ENCODE measurements around the gene MOB2. TPM values are rescaled to one million over a fixed set of nuclear protein-coding genes. Genes with fewer than 3 reads are reported as not detected.
"Not testable (repeated sequence)": the region's sequence is repeated elsewhere in the genome, so short reads cannot be mapped to it uniquely, and the experiment has no call there.

Gene MOB2
- total RNA-seq, 4 donors from 2014 or later: 84.8 to 126 (median 93.8) TPM

GRCh38 chr11:1511937-1512496 is 25.4 kb upstream of the MOB2 start:
- 83 to 85% methylated on average over 12 of the region's 12 CpGs for WGBS, 2 donors

GRCh38 chr11:1510928-1511327 is 24.3 kb upstream of the MOB2 start:
- no peak overlapping the region for H3K4me3 ChIP-seq (ENCODE audit: low read depth, poor library complexity, severe bottlenecking)
- WGBS, 2 donors: 75 to 81% methylated on average over 11 of the region's 11 CpGs
- intact Hi-C loops (cut with DNase I; ENCODE audit: low total_unique reads): loop anchor here (10.0 kb wide), 2 partner anchors 56 to 306 kb away; no protein-coding TSS in a partner anchor
- TF ChIP-seq POLR2A (IDR thresholded peaks at IDR 0.05) (no peak), CTCF (IDR thresholded peaks at IDR 0.05) (no peak)
- DNase-seq (ENCODE audit: low spot score in 2 of 2): no peak

More at GRCh38 chr11:1511937-1512496, 25.4 kb upstream of the MOB2 start:
- intact Hi-C loops (cut with DNase I; ENCODE audit: low total_unique reads): loop anchor here (10.0 kb wide), 2 partner anchors 57 to 307 kb away; no protein-coding TSS in a partner anchor
- TF ChIP-seq POLR2A (IDR thresholded peaks at IDR 0.05) (no peak), CTCF (IDR thresholded peaks at IDR 0.05) (no peak)
- no peak for DNase-seq (ENCODE audit: low spot score in 2 of 2)
- no peak overlapping the region for H3K4me3 ChIP-seq (ENCODE audit: low read depth, poor library complexity, severe bottlenecking)

DNA sequence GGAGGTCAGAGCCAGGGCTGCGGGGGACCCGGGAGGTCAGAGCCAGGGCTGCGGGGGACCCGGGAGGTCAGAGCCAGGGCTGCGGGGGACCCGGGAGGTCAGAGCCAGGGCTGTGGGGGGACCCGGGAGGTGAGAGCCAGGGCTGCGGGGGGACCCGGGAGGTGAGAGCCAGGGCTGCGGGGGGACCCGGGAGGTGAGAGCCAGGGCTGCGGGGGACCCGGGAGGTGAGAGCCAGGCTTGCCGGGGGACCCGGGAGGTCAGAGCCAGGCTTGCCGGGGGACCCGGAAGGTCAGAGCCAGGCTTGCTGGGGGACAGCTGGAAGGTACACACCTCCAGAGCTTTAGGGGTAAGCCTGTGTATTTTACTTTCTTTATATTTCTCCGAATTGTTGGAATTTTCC is 23.8 kb upstream of the MOB2 start:
- WGBS, 2 donors: 86 to 88% methylated on average over 4 to 11 of the region's 18 CpGs
- not testable (repeated sequence) for H3K4me3 ChIP-seq (ENCODE audit: low read depth, poor library complexity, severe bottlenecking); DNase-seq (ENCODE audit: low spot score in 2 of 2)
- intact Hi-C loops (cut with DNase I; ENCODE audit: low total_unique reads): loop anchor here (10.0 kb wide), 2 partner anchors 56 to 306 kb away; no protein-coding TSS in a partner anchor

DNA sequence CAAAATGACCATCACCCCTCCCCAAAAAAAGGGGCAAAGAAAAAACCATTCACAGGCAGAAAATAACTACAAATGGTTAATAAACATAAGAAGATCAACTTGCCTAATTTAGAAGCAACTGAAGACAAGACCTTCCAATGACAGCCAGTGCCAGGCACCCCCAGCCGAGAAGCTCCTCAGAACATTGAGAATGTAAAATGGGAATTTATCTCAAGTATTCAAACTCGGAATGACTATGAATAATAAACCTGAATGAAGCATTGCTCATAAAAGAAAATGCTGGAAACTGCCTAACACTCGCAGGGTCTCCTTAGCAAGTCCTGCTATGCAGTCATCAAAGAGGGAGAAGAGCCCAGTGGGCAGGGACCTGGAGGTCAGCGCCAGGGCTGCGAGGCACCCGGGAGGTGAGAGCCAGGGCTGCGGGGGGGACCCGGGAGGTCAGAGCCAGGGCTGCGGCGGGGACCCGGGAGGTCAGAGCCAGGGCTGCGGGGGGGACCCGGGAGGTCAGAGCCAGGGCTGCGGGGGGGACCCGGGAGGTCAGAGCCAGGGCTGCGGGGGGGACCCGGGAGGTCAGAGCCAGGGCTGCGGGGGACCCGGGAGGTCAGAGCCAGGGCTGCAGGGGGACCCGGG is 23.2 kb upstream of the MOB2 start:
- WGBS, 2 donors: 70 to 78% methylated on average over 11 to 14 of the region's 20 CpGs
- H3K4me3 ChIP-seq (ENCODE audit: low read depth, poor library complexity, severe bottlenecking): no peak overlapping the region
- intact Hi-C loops (cut with DNase I; ENCODE audit: low total_unique reads): loop anchor here (10.0 kb wide), 3 partner anchors 55 to 305 kb away; no protein-coding TSS in a partner anchor
- TF ChIP-seq CTCF (IDR thresholded peaks at IDR 0.05) (no peak), POLR2A (IDR thresholded peaks at IDR 0.05) (no peak)
- no peak for DNase-seq (ENCODE audit: low spot score in 2 of 2)

DNA sequence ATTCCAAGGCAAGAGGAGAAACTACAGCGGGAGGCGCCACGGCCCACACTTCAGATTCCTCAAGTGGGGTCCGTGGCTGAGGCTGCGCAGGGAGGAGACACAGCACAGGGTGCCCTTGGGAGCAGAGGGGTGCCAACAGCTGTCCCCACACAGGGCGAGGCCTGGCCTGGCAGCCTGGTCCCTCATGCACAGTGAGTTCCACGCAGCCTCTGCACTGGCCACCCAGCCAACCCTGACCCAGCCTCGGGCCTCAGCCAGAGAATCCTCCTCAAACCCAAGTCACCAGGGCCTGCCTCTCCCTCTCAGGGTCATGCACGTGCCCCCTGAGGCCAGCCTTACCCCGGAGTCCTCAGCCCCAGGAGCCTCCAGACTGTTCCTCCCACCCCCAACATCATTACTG is 22.4 kb upstream of the MOB2 start:
- H3K4me3 ChIP-seq (ENCODE audit: low read depth, poor library complexity, severe bottlenecking): no peak overlapping the region
- TF ChIP-seq POLR2A (IDR thresholded peaks at IDR 0.05): no peak
- TF ChIP-seq CTCF (IDR thresholded peaks at IDR 0.05): no peak
- no peak for DNase-seq (ENCODE audit: low spot score in 2 of 2)
- 77 to 81% methylated on average over 8 to 10 of the region's 10 CpGs for WGBS, 2 donors
- intact Hi-C loops (cut with DNase I; ENCODE audit: low total_unique reads): loop anchor here (10.0 kb wide), 1 partner anchor 224 kb away; no protein-coding TSS in a partner anchor

DNA sequence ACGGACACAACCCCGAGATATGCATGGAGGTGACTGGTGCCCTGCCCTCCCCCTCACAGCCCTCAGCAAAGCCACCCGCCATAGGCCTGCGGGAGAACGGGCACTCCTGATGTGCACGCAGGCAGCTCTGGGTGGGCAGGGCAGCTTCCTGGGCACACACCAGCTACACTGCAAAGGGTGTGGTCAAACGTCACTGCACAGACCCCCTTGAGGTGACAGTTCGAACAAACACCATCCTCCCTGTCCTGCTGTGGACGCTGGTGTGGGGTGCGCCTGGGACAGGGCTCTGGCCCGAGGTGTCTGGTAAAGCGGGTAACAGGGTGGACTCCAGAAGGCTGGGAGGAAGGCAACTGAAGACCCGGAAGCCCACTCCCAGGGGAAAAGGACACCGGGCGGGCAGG is 21.9 kb upstream of the MOB2 start:
- WGBS, 2 donors: 76 to 79% methylated on average over 9 to 14 of the region's 15 CpGs
- H3K4me3 ChIP-seq (ENCODE audit: low read depth, poor library complexity, severe bottlenecking): no peak overlapping the region
- no peak for DNase-seq (ENCODE audit: low spot score in 2 of 2)
- intact Hi-C loops (cut with DNase I; ENCODE audit: low total_unique reads): loop anchor here (10.0 kb wide), 1 partner anchor 224 kb away; no protein-coding TSS in a partner anchor
- TF ChIP-seq CTCF (IDR thresholded peaks at IDR 0.05) (no peak), POLR2A (IDR thresholded peaks at IDR 0.05) (no peak)
